Endothelial cell of umbilical vein (primary cell): ENCODE measurements around the gene CCT5. TPM values are rescaled to one million over a fixed set of nuclear protein-coding genes. Genes with fewer than 3 reads are reported as not detected.

ENCODE experiments used
- BruUV-seq: library from RNA; stranded (reverse); fragments of 400-500 nt; replicated peaks from 2 replicates; lab custom pipeline; 2021; lab: Mats Ljungman, UMichigan
- CTCF ChIA-PET: fragments of 300-600, 350-600 bp; sonication (Branson Sonifier 250); formaldehyde crosslinking; loops from one replicate; lab custom pipeline; 2021; ENCODE audit warnings: antibody characterized with exemption, inconsistent platforms; lab: Charles Lee
- POLR2A ChIA-PET: fragments of 300-600, 350-600 bp; sonication (Branson Sonifier 250); formaldehyde crosslinking; loops from one replicate; lab custom pipeline; 2021; ENCODE audit warnings: antibody characterized with exemption, inconsistent platforms; lab: Charles Lee
- DNase-seq: peaks from one replicate; pipeline ENCODE4 v3.0.0-alpha.2; 2011; ENCODE audit warnings: low read depth, low spot score
- FAIRE-seq: peaks from 2 replicates; lab custom pipeline; 2011; peaks lifted over from hg19 to GRCh38; lab: Jason Lieb, UNC
- H2AFZ ChIP-seq: 2 replicates; pipeline ENCODE4 v1.6.0; 2012; ENCODE audit warnings: low read depth, low read length, control low read depth, inconsistent platforms
- H3K27ac ChIP-seq: 2 replicates; pipeline ENCODE4 v1.5.1; 2011; ENCODE audit warnings: low read depth, mild to moderate bottlenecking, control low read depth, low read length, moderate library complexity; ENCODE audit not compliant: insufficient read depth
- H3K27me3 ChIP-seq, 2 experiments: 2 replicates each; pipeline versions ENCODE4 v1.6.0 to v1.6.1; 2011; ENCODE audit warnings: low read length in 2 of 2, mixed read lengths in 1 of 2; ENCODE audit not compliant: control insufficient read depth in 2 of 2, insufficient read depth in 2 of 2
- H3K36me3 ChIP-seq, 2 experiments: 2 replicates in 1 of 2; 3 replicates in 1 of 2; pipeline ENCODE4 v1.5.1; 2011; ENCODE audit warnings: low read length in 2 of 2, mild to moderate bottlenecking in 1 of 2, moderate library complexity in 1 of 2; ENCODE audit not compliant: control insufficient read depth in 2 of 2, insufficient read depth in 2 of 2; ENCODE audit errors: extremely low read depth in 1 of 2
- H3K4me1 ChIP-seq: 3 replicates; pipeline ENCODE4 v1.5.1; 2011; ENCODE audit warnings: mild to moderate bottlenecking, low read length; ENCODE audit not compliant: control insufficient read depth, insufficient read depth; ENCODE audit errors: extremely low read depth
- H3K4me2 ChIP-seq: 2 replicates; pipeline ENCODE4 v1.6.1; 2011; ENCODE audit warnings: low read length, control low read depth, mixed read lengths; ENCODE audit not compliant: insufficient read depth
- H3K4me3 ChIP-seq, 3 experiments: fragments of 200-600 bp in 1 of 3; sonication (generic), shearing (Covaris generic) in 1 of 3; replicated peaks in 1 of 3; 2 replicates each; pipeline ENCODE4 v1.5.1; 2011 to 2016; ENCODE audit warnings: control low read depth in 3 of 3, low read length in 3 of 3, mild to moderate bottlenecking in 2 of 3, inconsistent platforms in 1 of 3, low read depth in 1 of 3, moderate library complexity in 1 of 3; ENCODE audit not compliant: insufficient read depth in 1 of 3
- H3K79me2 ChIP-seq: 2 replicates; pipeline ENCODE4 v1.6.0; 2012; ENCODE audit warnings: low read length, inconsistent platforms; ENCODE audit not compliant: control insufficient read depth, insufficient read depth
- H3K9ac ChIP-seq: replicated peaks from 2 replicates; pipeline ENCODE3; 2011; ENCODE audit warnings: low read length, control low read depth; ENCODE audit not compliant: insufficient read depth; ENCODE audit errors: extremely low read depth
- H3K9me1 ChIP-seq: replicated peaks from 3 replicates; pipeline ENCODE4 v1.6.0; 2011; ENCODE audit warnings: mild to moderate bottlenecking, low read length; ENCODE audit not compliant: control insufficient read depth, insufficient read depth; ENCODE audit errors: extremely low read depth
- H3K9me3 ChIP-seq: replicated peaks from 2 replicates; pipeline ENCODE4 v1.5.1; 2012; ENCODE audit warnings: low read length, inconsistent platforms; ENCODE audit not compliant: control insufficient read depth, insufficient read depth
- H4K20me1 ChIP-seq: replicated peaks from 2 replicates; pipeline ENCODE3; 2011; ENCODE audit warnings: mild to moderate bottlenecking, low read length; ENCODE audit not compliant: control insufficient read depth, insufficient read depth; ENCODE audit errors: extremely low read depth
- EZH2 ChIP-seq: IDR thresholded peaks from 2 replicates; pipeline ENCODE4 v1.6.1; 2012; ENCODE audit warnings: borderline replicate concordance, low read depth, mild to moderate bottlenecking, moderate library complexity, low read length, inconsistent platforms; ENCODE audit not compliant: severe bottlenecking
- FOS ChIP-seq: IDR thresholded peaks from 2 replicates; pipeline ENCODE4 v1.6.1; 2011; ENCODE audit warnings: mild to moderate bottlenecking, low read length, moderate library complexity, borderline replicate concordance; ENCODE audit not compliant: insufficient read depth
- GATA2 ChIP-seq: IDR thresholded peaks from 2 replicates; pipeline ENCODE4 v1.7.0; 2011; ENCODE audit warnings: low read depth, mild to moderate bottlenecking, moderate library complexity, mixed read lengths, low read length; ENCODE audit not compliant: insufficient read length, insufficient read depth
- JUN ChIP-seq: IDR thresholded peaks from 2 replicates; pipeline ENCODE4 v1.6.1; 2011; ENCODE audit warnings: borderline replicate concordance, low read depth; ENCODE audit not compliant: insufficient read length, insufficient read depth
- MYC ChIP-seq: IDR thresholded peaks from one replicate; pipeline ENCODE4 v1.6.1; 2011; ENCODE audit warnings: mild to moderate bottlenecking, low read depth, low read length
- POLR2A ChIP-seq: IDR thresholded peaks from 2 replicates; pipeline ENCODE4 v1.6.1; 2012; ENCODE audit warnings: low read depth, mild to moderate bottlenecking, control low read depth, low read length
- POLR2AphosphoS5 ChIP-seq: IDR thresholded peaks from 2 replicates; pipeline ENCODE4 v1.6.1; 2012; ENCODE audit warnings: low read depth, mild to moderate bottlenecking, control low read depth, low read length, moderate library complexity; ENCODE audit not compliant: insufficient read depth
- dilution Hi-C: fragments of 300-500 bp; cut with MboI; formaldehyde crosslinking; loops from one replicate; pipeline ENCODE4 v1.15.0; 2019; ENCODE audit warnings: low sequenced_read_pairs; ENCODE audit not compliant: extremely low pct_ligation_motif_present
- intact Hi-C: fragments of 100-400 bp; cut with micrococcal nuclease; formaldehyde crosslinking; loops from one replicate; pipeline ENCODE4 v1.10.0; 2022
- polyA plus RNA-seq, 4 experiments: library from polyadenylated mRNA; depleted of rRNA in 3 of 4; stranded (reverse) in 3 of 4; unstranded in 1 of 4; fragments of >200 nt; gene quantifications; 2 replicates each; pipeline versions ENCODE4 v1.2.1 to v1.2.3, GENCODE V29; 2011 to 2012; ENCODE audit warnings: missing spikeins in 1 of 4
- total RNA-seq: library from RNA; stranded (reverse); gene quantifications from 2 replicates; pipeline ENCODE4 v1.2.3, GENCODE V29; 2021
- TF ChIP-seq, protein P1 (sequence below): IDR thresholded peaks from 2 replicates; pipeline ENCODE4 v1.6.1; 2011; ENCODE audit not compliant: insufficient read depth, insufficient read length
- TF ChIP-seq, protein P2 (sequence below), 2 donors: IDR thresholded peaks; 1 replicate in 1 of 2; 2 replicates in 1 of 2; pipeline ENCODE4 v1.5.1; 2011; ENCODE audit warnings: low read length in 2 of 2, mild to moderate bottlenecking in 2 of 2, moderate library complexity in 2 of 2, control low read depth in 1 of 2, inconsistent platforms in 1 of 2, low read depth in 1 of 2; ENCODE audit not compliant: insufficient read depth in 1 of 2; ENCODE audit errors: extremely low read depth in 1 of 2

The CCT5 gene
- total and polyA plus RNA-seq, 2 donors (not counting 3 experiments of a cell fraction or from before 2014, with no cell fraction given) = 323 to 386 TPM

GRCh38 chr5:10303699-10304170 lies 53.7 kb downstream of the CCT5 start:
- no peaks in the 10 kb centered on the region for H3K79me2 ChIP-seq
- dilution Hi-C loops = no loop called here
- no peak overlapping the region for H3K9ac ChIP-seq
- H3K9me1 ChIP-seq = no peaks in the 10 kb centered on the region
- H3K27ac ChIP-seq = no peak overlapping the region
- intact Hi-C loops = no loop called here
- BruUV-seq = no TSS peak
- DNase-seq (no peak), FAIRE-seq (no peak)
- no peak overlapping the region for H2AFZ ChIP-seq
- H3K9me3 ChIP-seq = no peaks in the 10 kb centered on the region
- H3K36me3 ChIP-seq = no peaks in the 10 kb centered on the region
- H3K4me3 ChIP-seq = no peak overlapping the region
- no peak overlapping the region for H3K4me2 ChIP-seq
- H4K20me1 ChIP-seq = no peaks in the 10 kb centered on the region
- H3K27me3 ChIP-seq = no peaks in the 10 kb centered on the region
- ChIA-PET CTCF (interaction anchor here (1.8 kb wide), 1 partner anchor 20 kb away, joined by 15 read pairs; no protein-coding TSS in a partner anchor), POLR2A (no interaction called here)
- no peak for TF ChIP-seq EZH2
- no peak for TF ChIP-seq MYC
- TF ChIP-seq, protein P1, sequence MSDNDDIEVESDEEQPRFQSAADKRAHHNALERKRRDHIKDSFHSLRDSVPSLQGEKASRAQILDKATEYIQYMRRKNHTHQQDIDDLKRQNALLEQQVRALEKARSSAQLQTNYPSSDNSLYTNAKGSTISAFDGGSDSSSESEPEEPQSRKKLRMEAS = no peak
- TF ChIP-seq FOS = no peak
- no peak for TF ChIP-seq JUN
- TF ChIP-seq POLR2AphosphoS5 = no peak
- TF ChIP-seq, protein P2, sequence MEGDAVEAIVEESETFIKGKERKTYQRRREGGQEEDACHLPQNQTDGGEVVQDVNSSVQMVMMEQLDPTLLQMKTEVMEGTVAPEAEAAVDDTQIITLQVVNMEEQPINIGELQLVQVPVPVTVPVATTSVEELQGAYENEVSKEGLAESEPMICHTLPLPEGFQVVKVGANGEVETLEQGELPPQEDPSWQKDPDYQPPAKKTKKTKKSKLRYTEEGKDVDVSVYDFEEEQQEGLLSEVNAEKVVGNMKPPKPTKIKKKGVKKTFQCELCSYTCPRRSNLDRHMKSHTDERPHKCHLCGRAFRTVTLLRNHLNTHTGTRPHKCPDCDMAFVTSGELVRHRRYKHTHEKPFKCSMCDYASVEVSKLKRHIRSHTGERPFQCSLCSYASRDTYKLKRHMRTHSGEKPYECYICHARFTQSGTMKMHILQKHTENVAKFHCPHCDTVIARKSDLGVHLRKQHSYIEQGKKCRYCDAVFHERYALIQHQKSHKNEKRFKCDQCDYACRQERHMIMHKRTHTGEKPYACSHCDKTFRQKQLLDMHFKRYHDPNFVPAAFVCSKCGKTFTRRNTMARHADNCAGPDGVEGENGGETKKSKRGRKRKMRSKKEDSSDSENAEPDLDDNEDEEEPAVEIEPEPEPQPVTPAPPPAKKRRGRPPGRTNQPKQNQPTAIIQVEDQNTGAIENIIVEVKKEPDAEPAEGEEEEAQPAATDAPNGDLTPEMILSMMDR (IDR thresholded peaks at IDR 0.05; ENCODE audit: extremely low read depth in 1 of 2, insufficient read depth in 1 of 2, low read depth in 1 of 2, low read length in 2 of 2) = no peak
- TF ChIP-seq POLR2A = no peak
- no peak for TF ChIP-seq GATA2
- H3K4me1 ChIP-seq = no peaks in the 10 kb centered on the region
